ENCODE measurements around the gene PRX. TPM values are rescaled to one million over a fixed set of nuclear protein-coding genes. Genes with fewer than 3 reads are reported as not detected.

The PRX gene
- total and polyA plus RNA-seq, 9 of the 15 experiments (the other 6 are each of a cell fraction or from before 2014, with no cell fraction given), result 0.65 to 3.5 (median 1.7) TPM; not detected in 2

DNA sequence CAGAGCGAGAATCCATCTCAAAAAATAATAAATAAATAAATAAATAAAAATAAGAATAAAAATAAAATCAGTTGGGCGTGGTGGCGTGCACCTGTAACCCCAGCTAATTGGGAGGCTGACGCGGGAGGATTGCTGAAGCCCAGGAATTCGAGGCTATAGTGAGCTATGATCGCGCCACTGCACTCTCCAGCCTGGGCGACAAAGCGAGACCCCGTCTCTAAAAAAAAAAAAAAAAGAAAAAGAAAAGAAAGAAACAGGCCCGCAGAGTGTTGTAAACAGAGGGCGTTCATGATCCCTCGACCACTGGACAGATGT lies 7.2 kb upstream of the PRX start (continued):
- TF ChIP-seq CREB1 (IDR thresholded peaks at IDR 0.05) (no peak), CREB1 (CRISPR knock-in tag; IDR thresholded peaks at IDR 0.05) (no peak), USF2 (CRISPR knock-in tag; IDR thresholded peaks at IDR 0.05) (no peak), ATF1 (CRISPR knock-in tag; IDR thresholded peaks at IDR 0.05) (no peak), ATF1 (tag; IDR thresholded peaks at IDR 0.05) (no peak), ATF6 (CRISPR knock-in tag; IDR thresholded peaks at IDR 0.05) (no peak), ZNF778 (CRISPR knock-in tag; IDR thresholded peaks at IDR 0.05) (no peak), ZNF197 (CRISPR knock-in tag; IDR thresholded peaks at IDR 0.05; ENCODE audit: low read depth) (no peak), TRIM24 (IDR thresholded peaks at IDR 0.05) (peak in 1 of 2 experiments; percentile 36; a peak in 1 of 4 replicates), ZNF592 (IDR thresholded peaks at IDR 0.05) (no peak), LARP7 (IDR thresholded peaks at IDR 0.05) (no peak), PYGO2 (tag; IDR thresholded peaks at IDR 0.05) (no peak), HLTF (IDR thresholded peaks at IDR 0.05) (peak; percentile 69; the same call in 1 of the 2 replicates), ERF (CRISPR knock-in tag; IDR thresholded peaks at IDR 0.05) (no peak), ZNF589 (CRISPR knock-in tag; IDR thresholded peaks at IDR 0.05; ENCODE audit: low read depth) (0 out of 2 replicates have a peak, but pooled peaks have one; percentile 14), THAP12 (CRISPR knock-in tag; IDR thresholded peaks at IDR 0.05) (no peak), ZBTB1 (CRISPR knock-in tag; IDR thresholded peaks at IDR 0.05; ENCODE audit: borderline replicate concordance, low read depth) (no peak), FOXK2 (conservative IDR thresholded peaks at IDR 0.05 in 1 of 2, IDR thresholded peaks at IDR 0.05 in 1 of 2; ENCODE audit: low read depth in 2 of 2) (0 out of 4 replicates have a peak, but pooled peaks of 1 of the 2 experiments have one; percentile 22), ZNF764 (CRISPR knock-in tag; IDR thresholded peaks at IDR 0.05; ENCODE audit: low read depth) (no peak)
- TF ChIP-seq, protein P1, sequence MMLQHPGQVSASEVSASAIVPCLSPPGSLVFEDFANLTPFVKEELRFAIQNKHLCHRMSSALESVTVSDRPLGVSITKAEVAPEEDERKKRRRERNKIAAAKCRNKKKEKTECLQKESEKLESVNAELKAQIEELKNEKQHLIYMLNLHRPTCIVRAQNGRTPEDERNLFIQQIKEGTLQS (IDR thresholded peaks at IDR 0.05), result no peak
- TF ChIP-seq, protein P1 (CRISPR knock-in tag; conservative IDR thresholded peaks at IDR 0.05), result no peak
